Anterior cingulate cortex (tissue), 58 donors: ENCODE data around the gene CD180.

Source experiments
- DNase-seq, 58 donors: peaks; one replicate each; lab custom pipeline; 2025; lab: John Stamatoyannopoulos, UW

Gene CD180

DNA sequence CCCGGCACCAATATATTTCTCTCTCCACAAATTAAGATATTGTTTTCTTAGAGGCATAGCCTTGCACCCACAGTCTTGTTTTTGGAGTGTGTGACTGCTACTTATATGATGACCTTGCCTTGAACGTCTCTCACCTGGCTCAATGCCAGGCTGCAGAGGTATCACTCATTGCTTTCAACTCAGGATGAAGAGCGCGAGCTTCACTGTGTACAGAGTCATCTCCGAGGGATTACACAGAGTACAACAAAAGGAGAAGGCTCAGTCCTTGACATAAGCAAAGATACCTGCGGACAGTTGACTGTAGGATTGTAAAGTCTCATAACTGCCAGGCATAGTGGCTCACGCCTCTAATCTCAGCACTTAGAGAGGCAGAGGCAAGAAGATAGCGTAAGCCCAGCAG is 53.8 kb downstream of the CD180 start:
- DNase-seq, result no peak

GRCh38 chr5:67141644-67142043 is 55.0 kb downstream of the CD180 start:
- DNase-seq, result no peak

DNA sequence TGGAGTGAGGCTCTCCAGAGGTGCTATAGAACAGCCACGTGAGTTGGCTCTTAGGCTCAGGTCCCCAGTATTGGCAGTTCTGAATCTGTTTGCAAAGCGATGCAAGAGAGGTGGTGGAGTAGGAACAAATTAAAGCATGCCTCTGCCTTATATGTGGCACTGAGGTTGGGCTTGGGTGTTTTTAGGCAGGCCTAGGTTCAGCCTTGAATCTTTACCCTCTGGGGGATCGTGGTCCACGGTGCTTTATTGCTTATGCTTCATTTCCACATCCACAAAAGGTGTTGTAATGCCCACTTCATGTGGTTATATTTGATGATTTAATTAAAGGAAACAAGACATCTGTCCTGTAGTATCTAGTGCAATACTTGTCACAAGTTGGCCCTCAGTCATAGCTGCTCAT is 56.2 kb downstream of the CD180 start:
- no peak for DNase-seq

DNA sequence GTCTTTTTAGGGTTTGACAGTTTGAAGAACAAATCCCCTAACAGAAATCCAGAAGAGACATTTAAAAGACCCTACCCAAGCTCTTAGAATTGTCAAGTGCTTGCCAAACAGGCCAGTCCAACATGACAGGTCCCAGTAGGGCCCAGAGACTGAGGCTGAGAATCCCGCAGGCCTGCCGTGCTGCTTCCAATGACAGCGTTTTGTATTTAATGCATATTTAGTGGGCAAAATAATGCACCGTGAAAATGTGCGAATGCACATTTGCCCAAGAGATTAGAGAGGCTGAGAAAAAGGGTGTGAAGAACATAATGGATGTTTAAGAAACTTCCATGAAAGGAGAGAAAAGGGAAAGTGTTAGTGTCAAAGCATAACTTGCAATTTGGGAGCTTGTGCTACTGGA is 57.6 kb downstream of the CD180 start:
- DNase-seq, result no peak

- DNase-seq, result no peak
Observed at GRCh38 chr5:67135381-67135984, 61.1 kb downstream of the CD180 start.

GRCh38 chr5:67133776-67134175 is 62.8 kb downstream of the CD180 start:
- no peak for DNase-seq

GRCh38 chr5:67133217-67133616 is 63.4 kb downstream of the CD180 start:
- no peak for DNase-seq

- no peak for DNase-seq
Observed at GRCh38 chr5:67129768-67130167, 66.8 kb downstream of the CD180 start.
